HCT116 (cell line): ENCODE results near the gene ZNF148. TPM values are rescaled to one million over a fixed set of nuclear protein-coding genes. Genes with fewer than 3 reads are reported as not detected.

Experiments
- ATAC-seq: fragments of 200-7000 bp; cut with Tn5 transposase; 2 replicates; pipeline ENCODE4 v1.9.1; 2020; ENCODE audit warnings: mild to moderate bottlenecking, moderate library complexity
- BruUV-seq: library from RNA; stranded (reverse); fragments of 400-500 nt; replicated peaks from 2 replicates; lab custom pipeline; 2021; lab: Mats Ljungman, UMichigan
- CTCF ChIA-PET: fragments of 300-600 bp; sonication (Branson Sonifier 250); formaldehyde crosslinking; loops from one replicate; lab custom pipeline; 2021; ENCODE audit warnings: antibody characterized with exemption; lab: Charles Lee
- POLR2A ChIA-PET: fragments of 300-600, 350-600 bp; sonication (Branson Sonifier 250); formaldehyde crosslinking; loops from one replicate; lab custom pipeline; 2021; ENCODE audit warnings: antibody characterized with exemption; lab: Charles Lee
- RAD21 ChIA-PET, 2 experiments: fragments of 300-600 bp; sonication (Branson Sonifier 250); formaldehyde crosslinking; loops; one replicate each; lab custom pipeline; 2023; ENCODE audit warnings: low total read pairs in 2 of 2; ENCODE audit not compliant: uncharacterized antibody in 2 of 2, unreplicated experiment in 2 of 2, low non-redundant PET in 1 of 2; lab: Charles Lee
- DNase-seq: peaks from one replicate; pipeline ENCODE4 v3.0.0-alpha.2; 2010; ENCODE audit warnings: low read depth, low spot score
- H2AFZ ChIP-seq: fragments of 200-600 bp; shearing (Covaris generic), sonication (generic); 2 replicates; pipeline ENCODE4 v1.6.1; 2017; ENCODE audit warnings: low read depth, mixed run types, mixed read lengths, antibody characterized with exemption, low read length; ENCODE audit not compliant: poor library complexity, severe bottlenecking
- H3K27ac ChIP-seq: 2 replicates; pipeline ENCODE4 v1.5.1; 2012; ENCODE audit warnings: low read depth, low read length
- H3K27me3 ChIP-seq: fragments of 200-600 bp; sonication (generic); 2 replicates; pipeline ENCODE4 v1.6.1; 2016; ENCODE audit warnings: mixed run types, low read length, mixed read lengths; ENCODE audit not compliant: insufficient read depth
- H3K36me3 ChIP-seq, 2 experiments: fragments of 200-500 bp in 1 of 2; fragments of 200-600 bp in 1 of 2; sonication (Bioruptor generic) in 1 of 2; sonication (generic) in 1 of 2; 2 replicates each; pipeline versions ENCODE4 v1.5.1 to v1.6.1; 2014 to 2016; ENCODE audit warnings: low read length in 2 of 2, inconsistent platforms in 1 of 2, mixed read lengths in 1 of 2, mixed run types in 1 of 2; ENCODE audit not compliant: insufficient read depth in 2 of 2, control insufficient read depth in 1 of 2
- H3K4me1 ChIP-seq, 2 experiments: fragments of 200-600 bp in 1 of 2; sonication (generic) in 1 of 2; 2 replicates each; pipeline versions ENCODE4 v1.5.1 to v1.6.1; 2012 to 2017; ENCODE audit warnings: low read length in 2 of 2, inconsistent platforms in 1 of 2, mild to moderate bottlenecking in 1 of 2, mixed read lengths in 1 of 2, mixed run types in 1 of 2, moderate library complexity in 1 of 2; ENCODE audit not compliant: insufficient read depth in 2 of 2, control insufficient read depth in 1 of 2
- H3K4me2 ChIP-seq: fragments of 200-600 bp; sonication (generic); 2 replicates; pipeline ENCODE4 v1.6.1; 2017; ENCODE audit warnings: mixed run types, low read length, mixed read lengths
- H3K4me3 ChIP-seq, 2 experiments: fragments of 200-600 bp in 1 of 2; sonication (generic) in 1 of 2; replicated peaks in 1 of 2; 2 replicates each; pipeline ENCODE4 v1.5.1; 2011 to 2016; ENCODE audit warnings: low read length in 2 of 2, control low read depth in 1 of 2, low read depth in 1 of 2, mild to moderate bottlenecking in 1 of 2, mixed read lengths in 1 of 2, mixed run types in 1 of 2
- H3K79me2 ChIP-seq: fragments of 200-600 bp; sonication (generic); 2 replicates; pipeline ENCODE4 v1.6.1; 2017; ENCODE audit warnings: mild to moderate bottlenecking, mixed run types, low read length, moderate library complexity, mixed read lengths; ENCODE audit not compliant: insufficient read depth
- H3K9ac ChIP-seq: fragments of 200-600 bp; sonication (generic); 2 replicates; pipeline ENCODE4 v1.6.1; 2016; ENCODE audit warnings: low read length, mixed read lengths
- H3K9me2 ChIP-seq: fragments of 200-600 bp; sonication (generic), shearing (Covaris generic); 2 replicates; pipeline ENCODE4 v1.6.1; 2017; ENCODE audit warnings: mixed run types, mild to moderate bottlenecking, moderate library complexity; ENCODE audit not compliant: insufficient read depth
- H3K9me3 ChIP-seq, 2 experiments: fragments of 200-500 bp in 1 of 2; fragments of 200-600 bp in 1 of 2; sonication (Bioruptor generic) in 1 of 2; sonication (generic) in 1 of 2; 2 replicates each; pipeline ENCODE4 v1.6.1; 2014 to 2017; ENCODE audit warnings: low read length in 2 of 2, mixed read lengths in 2 of 2, inconsistent platforms in 1 of 2, low read depth in 1 of 2, mild to moderate bottlenecking in 1 of 2, mixed run types in 1 of 2, moderate library complexity in 1 of 2; ENCODE audit not compliant: control insufficient read depth in 1 of 2, insufficient read depth in 1 of 2
- H4K20me1 ChIP-seq: fragments of 200-600 bp; sonication (generic), shearing (Covaris generic); 2 replicates; pipeline ENCODE4 v1.6.1; 2017; ENCODE audit warnings: mixed run types, mild to moderate bottlenecking, moderate library complexity; ENCODE audit not compliant: insufficient read depth
- CEBPB ChIP-seq: IDR thresholded peaks from 2 replicates; pipeline ENCODE4 v1.6.1; 2012; ENCODE audit warnings: low read depth
- FOSL1 ChIP-seq: IDR thresholded peaks from 2 replicates; pipeline ENCODE4 v1.6.1; 2012; ENCODE audit warnings: low read depth
- POLR2A ChIP-seq: IDR thresholded peaks from 2 replicates; pipeline ENCODE4 v1.7.0; 2011; ENCODE audit warnings: borderline replicate concordance; ENCODE audit not compliant: insufficient read depth, insufficient read length; ENCODE audit errors: extremely low read depth
- POLR2AphosphoS5 ChIP-seq: IDR thresholded peaks from 2 replicates; pipeline ENCODE4 v1.6.1; 2011; ENCODE audit warnings: mild to moderate bottlenecking, low read depth, low read length, moderate library complexity
- RAD21 ChIP-seq: IDR thresholded peaks from 2 replicates; pipeline ENCODE4 v1.6.1; 2012; ENCODE audit warnings: low read depth, mild to moderate bottlenecking
- SIN3A ChIP-seq: IDR thresholded peaks from 2 replicates; pipeline ENCODE4 v1.6.1; 2012; ENCODE audit warnings: low read depth
- SP1 ChIP-seq: IDR thresholded peaks from 2 replicates; pipeline ENCODE4 v1.6.1; 2012; ENCODE audit warnings: low read depth
- SRF ChIP-seq: IDR thresholded peaks from 2 replicates; pipeline ENCODE4 v1.6.1; 2012; ENCODE audit warnings: low read depth
- YY1 ChIP-seq: IDR thresholded peaks from 2 replicates; pipeline ENCODE4 v1.6.1; 2011; ENCODE audit warnings: low read length, low read depth, moderate library complexity, mild to moderate bottlenecking; ENCODE audit not compliant: insufficient replicate concordance; ENCODE audit errors: extremely low read depth
- ZBTB33 ChIP-seq: IDR thresholded peaks from 2 replicates; pipeline ENCODE4 v1.6.1; 2011; ENCODE audit warnings: mild to moderate bottlenecking, low read length, moderate library complexity; ENCODE audit not compliant: insufficient replicate concordance; ENCODE audit errors: extremely low read depth
- intact Hi-C: fragments of 100-400 bp; cut with micrococcal nuclease; formaldehyde crosslinking; loops from 2 replicates; pipeline ENCODE4 v1.10.0; 2022
- total RNA-seq: library from RNA; stranded (reverse); gene quantifications from one replicate; pipeline ENCODE4 v1.2.1, GENCODE V29; 2021; ENCODE audit not compliant: unreplicated experiment

ZNF148 gene
- total RNA-seq, 1 experiment from 2014 or later: 35.0 TPM

- H3K9ac ChIP-seq: no peak overlapping the region
- H3K9me3 ChIP-seq: no peaks in the 10 kb centered on the region
- H3K36me3 ChIP-seq: no peaks in the 10 kb centered on the region
- ChIA-PET CTCF (no interaction called here), POLR2A (no interaction called here), RAD21 (no interaction called here)
- intact Hi-C loops: no loop called here
- ATAC-seq: no peak
- BruUV-seq: no TSS peak
- H3K79me2 ChIP-seq: no peaks in the 10 kb centered on the region
- no peak overlapping the region for H3K27ac ChIP-seq
- H2AFZ ChIP-seq: no peak overlapping the region
- no peak overlapping the region for H3K4me3 ChIP-seq
- TF ChIP-seq POLR2A: no peak
- no peak for TF ChIP-seq SIN3A
- no peak for TF ChIP-seq ZBTB33
- no peak for TF ChIP-seq YY1
- no peak for TF ChIP-seq POLR2AphosphoS5
- no peak for TF ChIP-seq FOSL1
- no peak for TF ChIP-seq RAD21
- no peak for TF ChIP-seq SP1
- TF ChIP-seq CEBPB: no peak
- no peak for TF ChIP-seq SRF
- DNase-seq: no peak
- H3K27me3 ChIP-seq: no peaks in the 10 kb centered on the region
- no peaks in the 10 kb centered on the region for H3K9me2 ChIP-seq
- H3K4me1 ChIP-seq: no peaks in the 10 kb centered on the region
- H3K4me2 ChIP-seq: no peak overlapping the region
- no peaks in the 10 kb centered on the region for H4K20me1 ChIP-seq
Observed at GRCh38 chr3:125221831-125222230, 153.3 kb downstream of the ZNF148 start.
